ENCODE measurements around the gene ITGB2. TPM values are rescaled to one million over a fixed set of nuclear protein-coding genes. Genes with fewer than 3 reads are reported as not detected.

The ITGB2 gene
- total RNA-seq, 1 experiment from 2014 or later = not detected

GRCh38 chr21:44956356-44957046 is 35.8 kb upstream of the ITGB2 start:
- in situ Hi-C loops (cut with HindIII; ENCODE audit: low sequenced_read_pairs) = no loop called here
- no peak for DNase-seq (ENCODE audit: low spot score)

GRCh38 chr21:44955798-44956175 is 35.1 kb upstream of the ITGB2 start:
- no peak for DNase-seq (ENCODE audit: low spot score)
- in situ Hi-C loops (cut with HindIII; ENCODE audit: low sequenced_read_pairs) = no loop called here

GRCh38 chr21:44955141-44955797 is 34.6 kb upstream of the ITGB2 start:
- no peak for DNase-seq (ENCODE audit: low spot score)
- in situ Hi-C loops (cut with HindIII; ENCODE audit: low sequenced_read_pairs) = no loop called here

- in situ Hi-C loops (cut with HindIII; ENCODE audit: low sequenced_read_pairs) = no loop called here
- no peak for DNase-seq (ENCODE audit: low spot score)
Measured at GRCh38 chr21:44954281-44954771, 33.6 kb upstream of the ITGB2 start.

- no peak for DNase-seq (ENCODE audit: low spot score)
- in situ Hi-C loops (cut with HindIII; ENCODE audit: low sequenced_read_pairs) = no loop called here
Measured at GRCh38 chr21:44953628-44954021, 32.9 kb upstream of the ITGB2 start.

GRCh38 chr21:44952929-44953627 is 32.4 kb upstream of the ITGB2 start:
- DNase-seq (ENCODE audit: low spot score) = no peak
- in situ Hi-C loops (cut with HindIII; ENCODE audit: low sequenced_read_pairs) = no loop called here

GRCh38 chr21:44952116-44952928 is 31.6 kb upstream of the ITGB2 start:
- in situ Hi-C loops (cut with HindIII; ENCODE audit: low sequenced_read_pairs) = no loop called here
- DNase-seq (ENCODE audit: low spot score) = peak; percentile 51

GRCh38 chr21:44951186-44951915 is 30.7 kb upstream of the ITGB2 start:
- in situ Hi-C loops (cut with HindIII; ENCODE audit: low sequenced_read_pairs) = no loop called here
- DNase-seq (ENCODE audit: low spot score) = no peak

GRCh38 chr21:44950351-44950750 is 29.7 kb upstream of the ITGB2 start:
- in situ Hi-C loops (cut with HindIII; ENCODE audit: low sequenced_read_pairs) = no loop called here
- DNase-seq (ENCODE audit: low spot score) = no peak

GRCh38 chr21:44949779-44950198 is 29.1 kb upstream of the ITGB2 start:
- in situ Hi-C loops (cut with HindIII; ENCODE audit: low sequenced_read_pairs) = no loop called here
- DNase-seq (ENCODE audit: low spot score) = peak; percentile 80

GRCh38 chr21:44949161-44949778 is 28.6 kb upstream of the ITGB2 start:
- no peak for DNase-seq (ENCODE audit: low spot score)

GRCh38 chr21:44948426-44949120 is 27.9 kb upstream of the ITGB2 start:
- peak; percentile 32 for DNase-seq (ENCODE audit: low spot score)
- in situ Hi-C loops (cut with HindIII; ENCODE audit: low sequenced_read_pairs) = no loop called here

More at GRCh38 chr21:44949161-44949778, 28.6 kb upstream of the ITGB2 start:
- in situ Hi-C loops (cut with HindIII; ENCODE audit: low sequenced_read_pairs) = no loop called here

- DNase-seq (ENCODE audit: low spot score) = no peak
- in situ Hi-C loops (cut with HindIII; ENCODE audit: low sequenced_read_pairs) = no loop called here
Measured at GRCh38 chr21:44947930-44948331, 27.2 kb upstream of the ITGB2 start.

- in situ Hi-C loops (cut with HindIII; ENCODE audit: low sequenced_read_pairs) = no loop called here
- DNase-seq (ENCODE audit: low spot score) = no peak
Measured at GRCh38 chr21:44947111-44947929, 26.6 kb upstream of the ITGB2 start.

GRCh38 chr21:44946254-44947041 is 25.7 kb upstream of the ITGB2 start:
- in situ Hi-C loops (cut with HindIII; ENCODE audit: low sequenced_read_pairs) = no loop called here
- DNase-seq (ENCODE audit: low spot score) = no peak

- DNase-seq (ENCODE audit: low spot score) = no peak
- in situ Hi-C loops (cut with HindIII; ENCODE audit: low sequenced_read_pairs) = no loop called here
Measured at GRCh38 chr21:44944596-44944995, 23.9 kb upstream of the ITGB2 start.

Measured in G401 (cell line).